H1 (cell line): Measurements from ENCODE around the gene BCAS3. TPM values are rescaled to one million over a fixed set of nuclear protein-coding genes. Genes with fewer than 3 reads are reported as not detected.

Experiments used
- SP4 ChIP-seq: IDR thresholded peaks from 2 replicates; pipeline ENCODE4 v1.6.1; 2012; ENCODE audit warnings: low read length, inconsistent platforms
- polyA plus RNA-seq, 7 experiments: library from polyadenylated mRNA; depleted of rRNA in 3 of 7; stranded (reverse) in 5 of 7; unstranded in 2 of 7; fragments of >200 nt in 5 of 7; fragments of 200-250 nt in 2 of 7; gene quantifications; 1 replicate in 5 of 7; 2 replicates in 1 of 7; 4 replicates in 1 of 7; pipeline versions ENCODE4 v1.2.1 to v1.2.3, GENCODE V29; 2011 to 2013; ENCODE audit warnings: missing spikeins in 2 of 7, mixed read lengths in 2 of 7
- total RNA-seq: library from RNA; stranded (reverse); fragmentation: NEBNext Ultra II Directional; extraction: Animal tissue kit (Norgen Biotek cat#: 25700); gene quantifications from 2 replicates; pipeline ENCODE4 v1.2.1, GENCODE V29; 2021

BCAS3 gene
- total and polyA plus RNA-seq, 2 of the 8 experiments (the other 6 are each of a cell fraction or from before 2014, with no cell fraction given): 9.9 to 13.3 TPM

- TF ChIP-seq SP4: no peak
These were observed 406.6 kb downstream of the BCAS3 start (continued) for GRCh38 chr17:61084260-61084659.
